AG09309 (cell line): ENCODE results near the gene GLDC.

Experiments
- DNase-seq: peaks from one replicate; pipeline ENCODE4 v3.0.0-alpha.2; 2010; ENCODE audit warnings: low read depth
- H3K4me3 ChIP-seq: 2 replicates; pipeline ENCODE4 v1.5.1; 2011; ENCODE audit warnings: mild to moderate bottlenecking, low read depth, low read length, moderate library complexity; ENCODE audit not compliant: control insufficient read depth
- CTCF ChIP-seq: IDR thresholded peaks from 2 replicates; pipeline ENCODE4 v1.5.1; 2011; ENCODE audit warnings: mild to moderate bottlenecking, low read depth, low read length, inconsistent platforms; ENCODE audit not compliant: insufficient read depth, control insufficient read depth; ENCODE audit errors: missing control alignments

GLDC gene

GRCh38 chr9:6665628-6666027 lies 20.1 kb upstream of the GLDC start:
- TF ChIP-seq CTCF = no peak
- H3K4me3 ChIP-seq = no peak overlapping the region
- DNase-seq = no peak

GRCh38 chr9:6664204-6664680 lies 18.7 kb upstream of the GLDC start:
- DNase-seq = no peak
- H3K4me3 ChIP-seq = no peak overlapping the region
- TF ChIP-seq CTCF = no peak

- no peak overlapping the region for H3K4me3 ChIP-seq
- TF ChIP-seq CTCF = no peak
- DNase-seq = no peak
These were observed 15.0 kb upstream of the GLDC start for GRCh38 chr9:6660512-6660911.

GRCh38 chr9:6658628-6659353 lies 13.3 kb upstream of the GLDC start:
- no peak for DNase-seq
- no peak overlapping the region for H3K4me3 ChIP-seq
- no peak for TF ChIP-seq CTCF

GRCh38 chr9:6656614-6657300 lies 11.2 kb upstream of the GLDC start:
- H3K4me3 ChIP-seq = no peak overlapping the region
- no peak for TF ChIP-seq CTCF
- DNase-seq = no peak

- TF ChIP-seq CTCF = no peak
- no peak overlapping the region for H3K4me3 ChIP-seq
- no peak for DNase-seq
These were observed 9.5 kb upstream of the GLDC start for GRCh38 chr9:6655036-6655435.
